ENCODE measurements around the gene DRAXIN.

Gene DRAXIN

DNA sequence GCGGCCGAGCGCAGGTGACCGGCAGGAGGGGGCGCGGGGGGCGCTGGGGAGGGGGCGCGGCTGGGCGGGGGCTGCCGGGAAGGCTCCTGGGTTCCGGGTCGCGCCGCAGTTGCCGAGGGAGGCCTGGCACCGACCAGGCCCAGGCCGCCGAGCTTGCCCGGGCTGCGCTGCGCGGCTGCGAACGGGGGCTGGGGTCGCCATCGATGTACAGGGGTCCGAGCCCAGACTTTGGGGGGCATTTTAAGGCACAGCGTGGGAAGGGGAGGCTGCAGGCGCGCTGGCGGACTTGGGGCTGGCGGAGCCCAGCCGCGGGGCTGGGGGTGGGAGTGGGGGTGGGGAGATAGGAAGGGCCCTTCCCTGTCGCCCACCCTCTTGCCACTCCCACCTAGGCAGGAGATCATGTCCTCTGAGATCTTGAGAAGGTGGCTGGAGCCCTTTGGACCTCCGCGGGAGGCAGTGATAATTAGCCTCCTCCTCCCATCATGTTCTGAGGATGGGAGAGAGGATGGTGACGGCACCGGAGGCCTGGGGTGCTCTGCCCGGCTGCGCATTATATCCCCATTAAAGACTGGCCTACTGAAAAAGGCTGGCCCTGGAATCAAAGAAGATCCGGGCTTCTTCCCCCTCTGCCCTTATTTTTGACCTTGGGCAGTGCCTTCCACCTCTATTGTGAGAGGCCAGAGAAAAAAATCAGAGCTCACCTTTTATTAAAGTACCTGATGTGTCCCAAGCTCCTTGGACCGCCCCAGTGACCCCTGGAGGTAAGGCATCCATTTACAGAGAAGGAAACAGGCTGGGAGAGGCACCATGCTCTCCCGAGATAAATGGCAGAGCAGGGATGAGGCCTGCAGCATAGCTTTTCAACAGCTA, 36.3 kb upstream of the DRAXIN start:
- DNase-seq (ENCODE audit: low read depth in 2 of 2): no peak

DNA sequence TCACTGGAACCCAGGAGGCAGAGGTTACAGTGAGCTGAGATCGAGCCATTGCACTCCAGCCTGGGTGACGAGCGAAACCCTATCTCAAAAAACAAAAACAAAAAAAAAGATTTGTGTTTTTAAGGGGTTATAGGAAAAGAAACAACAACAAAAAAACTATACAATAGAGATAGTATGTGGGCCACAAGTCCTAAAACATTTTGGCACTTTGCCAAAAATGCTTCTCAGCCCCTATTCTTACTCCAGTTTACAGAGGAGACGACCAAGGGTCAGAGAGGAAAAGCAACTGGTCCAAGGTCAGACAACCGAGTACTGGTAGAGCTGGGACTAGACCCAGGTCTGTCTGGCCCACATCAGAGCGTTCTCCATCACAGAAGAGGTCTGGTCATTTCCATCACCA, 33.9 kb upstream of the DRAXIN start:
- DNase-seq (ENCODE audit: low read depth in 2 of 2): no peak

DNA sequence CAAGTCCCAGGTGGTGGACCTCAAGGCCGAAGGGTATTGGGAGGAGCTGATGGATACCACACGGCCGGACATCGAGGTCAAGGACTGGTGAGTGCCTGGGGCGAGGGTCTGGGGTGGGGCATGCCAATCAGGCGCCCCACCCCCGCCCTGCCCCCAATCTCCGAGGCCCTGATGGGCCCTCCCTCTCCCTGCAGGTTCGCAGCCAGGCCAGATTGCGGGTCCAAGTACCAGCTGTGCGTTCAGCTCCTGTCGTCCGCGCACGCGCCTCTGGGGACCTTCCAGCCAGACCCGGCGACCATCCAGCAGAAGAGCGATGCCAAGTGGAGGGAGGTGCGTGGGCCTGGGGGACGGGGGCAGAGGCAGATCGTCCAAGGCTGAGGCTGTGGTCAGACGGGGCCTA, 33.0 kb upstream of the DRAXIN start:
- DNase-seq (ENCODE audit: low read depth in 2 of 2): no peak

DNA sequence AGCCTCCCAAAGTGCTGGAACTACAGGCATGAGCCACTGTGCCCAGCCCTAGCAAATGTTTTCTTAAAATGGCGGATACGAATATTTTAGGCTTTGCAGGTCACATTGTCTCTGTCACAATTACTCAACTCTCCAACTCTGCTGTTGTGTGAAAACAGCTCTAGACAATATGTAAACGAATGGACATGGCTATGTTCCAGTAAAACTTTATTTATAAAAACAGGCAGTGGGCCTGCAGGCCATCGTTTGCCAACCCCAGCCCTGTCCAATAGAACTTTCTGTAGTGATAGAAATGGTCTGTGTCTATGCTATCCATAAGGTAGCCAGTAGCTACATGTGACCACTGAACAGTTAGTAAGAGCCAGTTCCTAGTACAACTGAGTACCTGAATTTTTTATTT, 31.8 kb upstream of the DRAXIN start:
- DNase-seq (ENCODE audit: low read depth in 2 of 2): no peak

DNA sequence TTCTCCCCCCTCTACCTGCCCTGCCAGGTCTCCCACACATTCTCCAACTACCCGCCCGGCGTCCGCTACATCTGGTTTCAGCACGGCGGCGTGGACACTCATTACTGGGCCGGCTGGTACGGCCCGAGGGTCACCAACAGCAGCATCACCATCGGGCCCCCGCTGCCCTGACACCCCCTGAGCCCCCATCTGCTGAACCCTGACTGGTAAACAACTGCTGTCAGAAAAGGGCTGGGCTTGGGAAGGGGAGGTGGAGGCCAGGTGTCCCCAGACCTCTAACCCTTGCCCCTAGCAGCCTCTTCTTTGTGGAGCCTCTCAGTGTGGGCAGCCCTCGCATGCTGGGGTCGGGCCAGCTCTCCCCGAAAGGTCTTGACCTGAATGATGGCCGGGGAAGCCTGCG, 30.4 kb upstream of the DRAXIN start:
- DNase-seq (ENCODE audit: low read depth in 2 of 2): no peak

DNA sequence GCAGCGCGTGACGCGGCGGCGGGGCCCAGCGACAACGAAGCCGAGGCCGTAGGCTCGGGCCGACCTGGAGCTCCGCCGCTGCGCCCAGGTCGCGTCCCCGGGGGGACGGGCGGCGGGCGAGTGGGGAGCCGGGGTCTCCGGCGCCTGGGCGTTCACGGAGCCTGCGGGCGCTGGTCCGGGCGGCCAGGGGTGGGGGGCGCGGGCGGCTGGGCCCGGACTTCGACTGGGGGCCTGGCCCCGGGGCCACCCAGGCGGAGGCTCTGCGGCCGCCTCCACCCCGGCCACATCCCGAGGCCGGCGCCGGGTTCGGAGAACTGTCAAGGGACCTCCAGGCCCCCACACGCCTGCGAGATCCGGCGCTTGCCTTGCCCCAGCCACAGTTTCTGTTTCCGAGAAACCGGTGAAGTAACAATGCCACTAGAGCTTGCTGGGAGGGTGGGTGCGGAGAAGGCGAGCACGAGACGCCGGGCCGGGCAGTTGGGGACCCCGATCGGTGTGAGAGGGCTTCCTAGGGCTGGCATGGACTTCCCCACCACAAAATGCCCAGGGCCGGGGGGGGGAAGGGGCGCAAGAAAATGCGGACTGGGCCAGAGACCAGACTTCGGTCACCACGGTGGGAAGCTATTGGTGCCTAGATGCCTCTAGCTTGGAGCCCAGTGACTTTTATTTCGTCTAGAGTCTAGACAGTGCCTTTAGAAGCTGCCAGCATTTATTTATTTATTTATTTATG, 27.0 kb upstream of the DRAXIN start:
- DNase-seq (ENCODE audit: low read depth in 2 of 2): no peak

DNA sequence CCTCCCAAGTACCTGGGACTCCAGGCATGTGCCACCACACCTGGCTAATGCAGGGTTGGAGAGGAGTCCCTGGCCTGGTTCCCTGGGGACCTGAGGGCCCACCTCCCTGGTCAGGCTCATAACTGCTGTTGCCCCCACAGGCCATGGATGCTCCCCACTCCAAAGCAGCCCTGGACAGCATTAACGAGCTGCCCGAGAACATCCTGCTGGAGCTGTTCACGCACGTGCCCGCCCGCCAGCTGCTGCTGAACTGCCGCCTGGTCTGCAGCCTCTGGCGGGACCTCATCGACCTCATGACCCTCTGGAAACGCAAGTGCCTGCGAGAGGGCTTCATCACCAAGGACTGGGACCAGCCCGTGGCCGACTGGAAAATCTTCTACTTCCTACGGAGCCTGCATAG, 23.0 kb upstream of the DRAXIN start:
- DNase-seq (ENCODE audit: low read depth in 2 of 2): no peak

DNA sequence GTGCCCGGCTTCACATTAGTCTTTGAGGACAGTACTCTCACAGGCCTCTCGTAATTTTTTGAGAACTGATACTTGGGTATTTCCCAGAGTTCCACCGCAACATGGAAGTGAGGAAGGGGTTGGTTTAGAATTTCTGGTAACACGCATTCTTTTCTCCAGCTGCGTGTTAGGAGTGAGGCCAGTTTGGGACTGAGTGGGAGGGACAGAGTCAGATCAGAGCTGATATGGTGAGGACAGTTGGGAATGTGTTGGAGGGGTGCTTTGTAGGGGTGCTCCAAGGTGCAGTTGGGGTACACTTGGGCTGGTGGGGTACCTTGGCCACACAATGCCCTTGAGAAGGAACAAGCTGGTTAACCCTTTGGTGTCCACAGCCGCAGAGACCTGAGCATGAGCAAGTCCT, 20.8 kb upstream of the DRAXIN start:
- no peak for DNase-seq (ENCODE audit: low read depth in 2 of 2)

DNA sequence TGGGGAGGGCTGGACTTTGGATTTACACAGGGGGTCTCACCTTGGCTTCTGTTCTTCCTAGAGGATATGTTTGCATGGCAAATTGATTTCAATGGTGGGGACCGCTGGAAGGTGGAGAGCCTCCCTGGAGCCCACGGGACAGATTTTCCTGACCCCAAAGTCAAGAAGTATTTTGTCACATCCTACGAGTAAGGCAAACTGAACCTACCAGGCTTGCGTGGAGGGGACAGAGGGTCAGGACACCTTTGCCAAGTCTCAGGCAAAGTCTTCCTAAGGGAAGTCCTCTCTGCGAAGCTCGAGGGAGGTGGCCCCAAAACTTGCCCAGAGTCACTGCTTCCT, 20.3 kb upstream of the DRAXIN start:
- no peak for DNase-seq (ENCODE audit: low read depth in 2 of 2)

DNA sequence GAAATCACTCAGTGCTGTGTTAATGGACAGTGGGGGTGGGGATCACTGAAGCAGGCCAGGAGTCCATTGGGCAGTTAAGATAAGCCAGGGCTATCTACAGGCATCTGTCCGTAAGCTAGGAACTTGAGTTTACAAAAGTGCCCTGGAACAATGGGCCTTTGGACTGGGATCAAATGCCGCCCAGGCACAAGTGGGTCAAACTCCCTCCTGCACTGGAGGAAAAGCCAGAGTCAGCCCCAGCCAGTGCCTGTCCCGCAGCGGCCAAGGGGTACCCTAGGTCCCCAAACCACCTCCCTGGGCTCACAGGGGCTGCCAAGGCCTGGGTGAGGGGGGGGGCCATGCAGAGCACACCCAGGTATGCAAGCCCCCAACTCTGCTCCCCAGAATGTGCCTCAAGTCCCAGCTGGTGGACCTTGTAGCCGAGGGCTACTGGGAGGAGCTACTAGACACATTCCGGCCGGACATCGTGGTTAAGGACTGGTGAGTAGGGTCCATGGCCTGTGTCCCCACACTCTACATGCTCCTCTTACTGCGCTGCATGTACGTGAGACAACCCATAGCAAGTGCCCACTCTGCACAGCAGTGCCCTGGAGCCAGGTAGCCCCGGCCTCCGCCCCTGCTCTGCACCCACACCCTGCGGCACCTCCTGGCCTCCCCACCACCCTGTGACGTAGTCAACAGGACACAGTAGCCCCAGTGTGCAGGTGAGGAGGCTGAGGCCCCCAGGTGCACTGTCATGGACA, 19.8 kb upstream of the DRAXIN start:
- DNase-seq (ENCODE audit: low read depth in 2 of 2): no peak

DNA sequence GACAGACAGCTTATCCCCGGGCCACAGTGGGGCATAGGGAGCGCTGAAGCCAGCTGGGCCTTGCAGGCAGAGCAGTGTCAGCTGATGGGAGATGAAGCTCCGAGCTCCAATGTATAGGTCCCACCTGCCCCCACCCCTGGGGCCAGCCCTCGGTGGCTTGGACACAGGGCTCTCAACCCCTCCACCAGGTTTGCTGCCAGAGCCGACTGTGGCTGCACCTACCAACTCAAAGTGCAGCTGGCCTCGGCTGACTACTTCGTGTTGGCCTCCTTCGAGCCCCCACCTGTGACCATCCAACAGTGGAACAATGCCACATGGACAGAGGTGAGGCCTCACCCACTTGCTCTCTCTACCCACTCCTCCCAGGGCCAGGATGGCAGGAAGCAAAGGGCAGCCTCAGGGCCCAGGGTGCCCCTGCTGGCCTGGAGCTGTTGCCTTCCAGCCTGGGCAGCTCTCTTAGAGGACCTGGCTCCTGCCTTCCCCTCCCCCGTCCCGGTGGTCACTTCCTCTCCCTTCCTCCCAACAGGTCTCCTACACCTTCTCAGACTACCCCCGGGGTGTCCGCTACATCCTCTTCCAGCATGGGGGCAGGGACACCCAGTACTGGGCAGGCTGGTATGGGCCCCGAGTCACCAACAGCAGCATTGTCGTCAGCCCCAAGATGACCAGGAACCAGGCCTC, 18.3 kb upstream of the DRAXIN start:
- DNase-seq (ENCODE audit: low read depth in 2 of 2): no peak

DNA sequence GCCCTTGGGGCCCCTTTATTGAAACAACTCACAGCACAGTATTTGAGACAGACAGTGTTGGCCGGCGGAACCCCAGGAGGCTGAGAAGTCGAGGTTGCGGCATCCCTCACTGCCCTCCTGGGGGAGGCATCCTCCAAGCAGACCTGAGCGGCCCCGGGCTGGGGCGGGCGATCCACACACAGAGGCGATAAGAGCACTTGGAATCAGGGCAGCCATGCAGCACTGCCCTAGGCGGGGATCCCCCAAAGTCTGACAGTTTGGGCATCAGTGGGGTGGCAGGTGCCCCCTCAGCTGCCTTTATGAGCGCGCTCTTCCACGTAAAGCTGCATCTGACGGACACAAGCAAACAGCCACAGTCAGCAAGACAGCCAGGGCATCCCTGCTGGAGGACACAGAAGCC, 17.0 kb upstream of the DRAXIN start:
- no peak for DNase-seq (ENCODE audit: low read depth in 2 of 2)

DNA sequence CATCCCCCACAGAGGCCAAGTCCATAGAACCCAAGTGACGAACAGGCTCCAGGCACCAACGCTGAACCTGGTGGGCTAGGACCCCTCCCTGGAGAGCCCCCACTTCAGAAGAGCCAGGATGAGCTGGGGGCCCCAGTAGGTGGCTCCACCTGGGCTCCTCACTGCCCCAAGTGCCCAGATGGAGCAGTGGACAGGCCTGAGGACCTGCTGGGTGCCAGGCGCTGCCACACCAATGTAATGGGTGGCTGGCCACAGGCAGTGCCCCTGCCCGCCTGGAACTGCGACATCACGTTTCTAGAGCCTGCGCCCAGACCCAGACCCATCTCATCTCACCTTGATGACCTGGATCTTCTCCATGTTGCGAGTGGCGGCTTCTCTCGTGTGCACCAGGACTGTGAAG, 16.2 kb upstream of the DRAXIN start:
- no peak for DNase-seq (ENCODE audit: low read depth in 2 of 2)

DNA sequence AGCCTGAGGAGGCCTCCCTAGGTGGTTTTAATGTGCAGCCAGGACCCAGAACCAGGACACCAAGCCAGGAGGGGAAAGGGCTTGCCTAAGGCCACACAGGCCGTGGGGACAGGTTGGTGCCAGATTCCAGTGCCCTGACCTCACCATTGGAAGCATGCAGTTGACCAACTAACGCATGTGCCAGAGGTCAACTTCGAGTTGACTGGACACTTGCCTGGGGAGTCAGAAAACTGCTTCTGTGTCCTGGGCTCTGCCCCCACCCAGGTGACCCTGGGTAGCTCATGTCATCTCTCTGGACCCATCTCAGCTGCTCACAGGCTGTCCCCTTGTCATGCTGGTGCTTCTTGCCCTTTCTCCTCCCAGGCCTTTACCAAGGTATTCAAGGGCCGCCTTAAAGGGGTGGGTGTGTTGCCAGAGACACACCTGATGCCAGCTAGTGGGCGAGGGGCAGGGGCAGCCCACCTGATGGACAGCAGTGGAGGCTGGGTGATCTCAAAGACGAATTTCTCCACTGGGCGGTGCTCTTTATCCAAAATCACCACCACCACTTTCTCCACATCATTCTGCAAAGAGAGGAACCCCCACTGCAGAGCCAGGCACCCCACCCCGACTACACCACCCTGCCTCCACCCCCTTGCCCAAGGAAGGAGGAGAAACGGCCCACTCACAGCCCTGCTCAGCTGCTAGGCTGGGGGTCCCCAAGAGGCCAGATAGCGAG, 15.0 kb upstream of the DRAXIN start:
- DNase-seq (ENCODE audit: low read depth in 2 of 2): no peak

DNA sequence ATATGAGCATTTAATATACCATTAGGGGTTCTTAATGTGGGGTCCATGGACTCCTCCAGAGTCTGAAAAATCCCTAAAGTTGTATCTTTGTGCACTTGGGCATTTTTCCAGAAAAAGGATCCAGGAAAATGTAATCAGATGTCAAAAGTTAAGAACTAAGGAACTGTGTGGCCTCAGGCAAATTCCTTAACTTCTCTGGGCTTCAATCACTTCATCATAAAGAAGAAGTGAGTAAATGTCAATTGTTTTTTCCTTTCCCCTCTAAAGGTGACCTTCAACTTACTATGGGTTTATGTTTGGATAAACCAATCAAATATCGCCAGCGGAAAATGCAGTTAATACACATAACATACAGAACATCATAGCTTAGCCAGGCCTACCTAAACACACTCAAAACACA, 13.1 kb upstream of the DRAXIN start:
- DNase-seq (ENCODE audit: low read depth in 2 of 2): no peak

DNA sequence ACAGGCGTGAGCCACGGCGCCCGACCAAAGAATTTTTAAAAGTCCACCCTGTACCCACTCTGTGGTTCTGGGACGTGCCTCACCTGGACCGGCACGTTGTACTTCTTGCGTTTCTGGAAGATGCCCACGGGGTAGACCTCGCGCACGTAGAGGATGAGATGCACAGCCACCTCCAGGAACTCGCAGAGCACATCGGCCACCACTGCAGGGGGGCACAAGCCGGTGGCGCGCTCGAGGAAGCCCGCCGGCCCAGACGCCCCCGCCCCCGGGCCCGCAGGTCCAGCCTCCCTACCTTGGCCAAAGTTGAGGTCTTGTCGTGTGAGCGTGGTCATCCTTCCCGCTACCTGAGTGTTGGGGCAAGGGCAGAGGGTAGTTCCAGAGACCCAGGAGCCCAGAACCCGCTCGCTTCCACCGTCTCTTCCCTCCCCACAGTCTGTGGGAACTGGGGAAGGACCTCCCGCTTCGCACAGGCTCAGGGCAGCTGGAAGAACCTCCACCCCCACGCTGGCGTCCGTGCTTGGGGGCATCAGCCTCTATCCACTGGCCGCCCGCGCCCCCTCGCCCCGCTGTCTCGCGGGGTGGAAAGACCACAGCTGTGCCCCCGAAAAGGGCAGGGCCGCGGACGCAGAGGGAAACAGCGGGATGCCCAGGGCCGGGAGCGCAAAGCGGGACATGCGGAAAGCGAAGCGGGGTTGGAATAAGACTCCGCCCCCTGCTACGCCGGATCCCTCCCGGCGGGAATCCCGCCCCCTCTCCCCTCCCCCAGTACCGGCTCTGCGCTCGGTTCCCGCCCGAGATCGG, 11.0 kb upstream of the DRAXIN start:
- DNase-seq (ENCODE audit: low read depth in 2 of 2): no peak

DNA sequence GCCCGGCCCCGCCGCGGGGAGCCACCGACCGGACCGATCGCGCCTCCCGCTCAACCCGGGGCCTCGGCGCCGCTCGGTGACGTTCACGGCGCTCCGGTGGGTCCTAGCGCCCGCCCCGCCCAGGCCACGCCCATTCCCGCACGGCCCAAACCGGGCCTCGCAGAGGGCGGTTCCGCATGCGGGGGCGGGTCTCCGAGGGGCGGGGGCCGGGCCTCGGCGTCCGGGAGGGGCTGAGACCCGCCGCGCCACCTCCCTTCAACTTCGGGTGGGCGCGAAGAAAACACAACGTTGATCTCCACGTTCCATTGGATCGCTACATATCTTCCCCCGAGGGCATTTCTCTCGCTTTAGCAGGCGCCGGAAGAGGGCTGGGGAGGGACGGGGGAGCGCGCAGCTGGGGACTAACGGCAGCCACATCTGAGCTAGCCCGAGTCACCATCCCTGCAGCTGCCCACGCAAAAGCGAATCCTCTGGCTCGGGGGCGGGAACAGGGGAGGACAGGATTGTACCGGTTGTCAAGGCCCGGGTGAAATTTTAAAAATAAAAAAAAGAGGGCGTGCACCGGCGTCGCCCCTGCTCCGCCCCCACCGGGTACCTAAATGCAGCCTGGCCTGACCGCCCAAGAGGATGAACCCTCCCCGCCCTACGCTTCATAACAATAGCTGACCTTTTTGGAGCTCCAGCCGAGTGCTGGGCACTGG, 10.3 kb upstream of the DRAXIN start, which contains the start of gene MAD2L2:
Gene MAD2L2 (minus strand): TSS at position 78 of the 701 bp plus-strand sequence. CDS start 547 bp downstream, outside the sequence.
- peak; percentile 76 to 90 for DNase-seq (ENCODE audit: low read depth in 2 of 2)

DNA sequence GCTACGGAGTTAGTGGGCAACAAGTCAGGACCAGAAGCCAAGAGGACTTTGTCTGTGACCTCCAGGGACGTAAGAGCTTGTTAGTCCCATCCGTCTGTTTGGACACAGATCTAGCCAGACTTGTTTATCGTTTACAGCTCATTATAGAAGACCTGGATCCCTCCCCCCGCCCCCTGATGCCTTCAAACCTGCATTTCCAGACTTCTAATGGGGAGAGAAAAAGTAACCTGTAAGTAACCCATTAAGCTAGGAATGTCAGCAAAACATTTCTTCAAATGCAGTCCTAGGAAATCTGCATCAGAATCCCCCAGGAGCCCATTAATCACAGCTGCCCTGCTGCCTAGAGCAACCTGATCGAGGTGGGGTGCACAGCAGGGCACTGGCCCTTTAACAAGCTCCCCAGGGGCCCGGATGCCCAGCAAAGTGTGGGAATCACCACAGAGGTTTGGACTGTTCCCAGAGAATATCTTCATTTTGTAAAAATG, 9.2 kb upstream of the DRAXIN start:
- no peak for DNase-seq (ENCODE audit: low read depth in 2 of 2)

DNA sequence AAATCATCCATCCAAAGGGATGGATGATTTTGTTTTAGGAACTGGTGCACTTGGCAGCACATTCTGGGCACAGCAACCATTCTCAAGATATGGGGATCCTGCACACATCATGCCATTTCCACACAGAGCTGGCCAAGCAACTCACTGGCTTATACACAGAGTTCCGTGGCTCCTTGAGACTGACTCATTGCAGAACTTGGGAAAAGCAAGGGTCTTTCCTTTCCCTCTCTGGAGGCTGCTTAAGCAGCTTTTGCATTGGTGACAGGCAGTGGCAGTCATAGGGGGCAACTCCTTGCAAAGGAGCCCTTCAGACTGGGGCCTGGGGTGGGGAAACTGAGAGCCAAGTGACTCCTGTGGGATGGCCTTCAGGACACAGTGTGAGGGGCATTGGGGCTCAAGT, 8.7 kb upstream of the DRAXIN start:
- no peak for DNase-seq (ENCODE audit: low read depth in 2 of 2)

DNA sequence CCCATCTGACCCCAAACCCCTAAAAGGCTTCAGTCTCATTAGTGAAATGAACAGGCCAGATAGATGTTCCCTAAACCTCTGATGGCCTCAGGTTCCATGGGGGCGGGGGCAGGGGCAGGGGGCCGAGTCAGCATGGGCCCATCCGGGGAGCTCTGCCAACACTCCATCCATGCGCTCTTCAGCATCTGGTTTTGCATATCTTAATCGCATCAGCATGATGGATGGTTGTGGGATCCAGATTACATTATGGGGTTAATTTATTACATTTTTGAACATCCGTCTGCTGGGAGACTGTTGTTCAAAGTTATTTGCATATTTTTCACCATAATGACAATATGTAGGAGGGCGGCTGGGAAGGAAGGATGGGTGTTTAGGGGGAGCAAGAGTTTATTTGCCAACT, 7.4 kb upstream of the DRAXIN start:
- DNase-seq (ENCODE audit: low read depth in 2 of 2): no peak

Data from stimulated activated CD4-positive, alpha-beta T cell treated with anti-CD3 and anti-CD28 coated beads, Interleukin-15, amount 100 ng/mL, for 48 hours (primary cell).